KMS-11 (cell line): ENCODE data around the gene PNKP.

Experiments
- H2AFZ ChIP-seq: fragments of 200-600 bp; sonication (generic); 2 replicates; pipeline ENCODE4 v1.6.1; 2016; ENCODE audit warnings: antibody characterized with exemption, mixed run types, low read depth
- H3K27ac ChIP-seq: fragments of 200-600 bp; sonication (generic); 2 replicates; pipeline ENCODE4 v1.6.1; 2016; ENCODE audit warnings: mild to moderate bottlenecking, mixed run types
- H3K27me3 ChIP-seq: fragments of 200-600 bp; sonication (generic); 2 replicates; pipeline ENCODE4 v1.6.1; 2017; ENCODE audit warnings: mild to moderate bottlenecking, low read depth, mixed run types, moderate library complexity; ENCODE audit not compliant: insufficient read depth
- H3K36me3 ChIP-seq: fragments of 200-600 bp; sonication (generic); 2 replicates; pipeline ENCODE4 v1.6.1; 2017; ENCODE audit warnings: mild to moderate bottlenecking, mixed run types; ENCODE audit not compliant: insufficient read depth
- H3K4me1 ChIP-seq: fragments of 200-600 bp; sonication (generic); 2 replicates; pipeline ENCODE4 v1.6.1; 2016; ENCODE audit warnings: mild to moderate bottlenecking, low read depth, mixed run types; ENCODE audit not compliant: poor library complexity, severe bottlenecking
- H3K4me2 ChIP-seq: fragments of 200-600 bp; sonication (generic); 2 replicates; pipeline ENCODE4 v1.7.0; 2016; ENCODE audit warnings: mild to moderate bottlenecking, mixed run types
- H3K4me3 ChIP-seq: fragments of 200-600 bp; sonication (generic); IDR thresholded peaks from 2 replicates; pipeline ENCODE4 v1.6.1; 2017; ENCODE audit warnings: low read depth, low read length, mixed read lengths; ENCODE audit not compliant: insufficient read depth
- H3K79me2 ChIP-seq: fragments of 200-600 bp; sonication (generic); 2 replicates; pipeline ENCODE4 v1.6.1; 2016; ENCODE audit warnings: low read depth, mixed run types; ENCODE audit not compliant: insufficient read depth
- H3K9ac ChIP-seq: fragments of 200-600 bp; sonication (generic); 2 replicates; pipeline ENCODE4 v1.6.1; 2016; ENCODE audit warnings: mild to moderate bottlenecking, mixed run types
- H4K20me1 ChIP-seq: fragments of 200-600 bp; sonication (generic); 2 replicates; pipeline ENCODE4 v1.6.1; 2016; ENCODE audit warnings: mild to moderate bottlenecking, mixed run types; ENCODE audit not compliant: insufficient read depth
- TF ChIP-seq, protein P1 (sequence below): fragments of 200-600 bp; sonication (generic); conservative IDR thresholded peaks from 2 replicates; pipeline ENCODE4 v1.6.1; 2017; ENCODE audit warnings: low read depth, mild to moderate bottlenecking, antibody characterized with exemption, low read length, moderate library complexity, mixed read lengths

Gene PNKP

DNA sequence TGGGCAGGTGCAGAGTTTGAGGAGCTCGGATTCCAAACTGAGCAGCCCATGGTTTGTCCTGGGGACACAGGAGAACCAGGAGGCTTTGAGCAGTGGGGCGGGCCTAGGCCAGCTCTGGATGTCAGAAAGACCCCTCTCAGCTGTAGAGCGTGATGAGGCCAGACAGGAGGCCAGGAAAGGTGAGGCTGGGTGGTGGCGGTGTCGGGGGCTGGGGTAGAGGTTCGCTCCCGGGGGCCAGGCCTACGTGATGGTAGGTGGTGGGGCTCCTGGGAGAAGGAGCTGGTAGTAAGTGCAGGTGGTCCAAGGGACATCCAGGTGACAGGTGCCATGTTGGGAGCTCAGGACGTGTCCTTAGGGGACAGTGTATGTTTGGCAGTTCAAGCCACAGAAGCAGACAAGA, 30.0 kb downstream of the PNKP start:
- Histone ChIP-seq H2AFZ (no peak overlapping the region), H3K79me2 (no peaks in the 10 kb centered on the region), H3K36me3 (no peaks in the 10 kb centered on the region; the same call in 1 of the 2 replicates), H3K9ac (no peak overlapping the region), H3K27me3 (no peaks in the 10 kb centered on the region), H3K4me1 (no peaks in the 10 kb centered on the region), H3K4me3 (no peak overlapping the region), H4K20me1 (no peaks in the 10 kb centered on the region), H3K27ac (no peak overlapping the region), H3K4me2 (no peak overlapping the region)
- TF ChIP-seq, protein P1, sequence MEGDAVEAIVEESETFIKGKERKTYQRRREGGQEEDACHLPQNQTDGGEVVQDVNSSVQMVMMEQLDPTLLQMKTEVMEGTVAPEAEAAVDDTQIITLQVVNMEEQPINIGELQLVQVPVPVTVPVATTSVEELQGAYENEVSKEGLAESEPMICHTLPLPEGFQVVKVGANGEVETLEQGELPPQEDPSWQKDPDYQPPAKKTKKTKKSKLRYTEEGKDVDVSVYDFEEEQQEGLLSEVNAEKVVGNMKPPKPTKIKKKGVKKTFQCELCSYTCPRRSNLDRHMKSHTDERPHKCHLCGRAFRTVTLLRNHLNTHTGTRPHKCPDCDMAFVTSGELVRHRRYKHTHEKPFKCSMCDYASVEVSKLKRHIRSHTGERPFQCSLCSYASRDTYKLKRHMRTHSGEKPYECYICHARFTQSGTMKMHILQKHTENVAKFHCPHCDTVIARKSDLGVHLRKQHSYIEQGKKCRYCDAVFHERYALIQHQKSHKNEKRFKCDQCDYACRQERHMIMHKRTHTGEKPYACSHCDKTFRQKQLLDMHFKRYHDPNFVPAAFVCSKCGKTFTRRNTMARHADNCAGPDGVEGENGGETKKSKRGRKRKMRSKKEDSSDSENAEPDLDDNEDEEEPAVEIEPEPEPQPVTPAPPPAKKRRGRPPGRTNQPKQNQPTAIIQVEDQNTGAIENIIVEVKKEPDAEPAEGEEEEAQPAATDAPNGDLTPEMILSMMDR = no peak

DNA sequence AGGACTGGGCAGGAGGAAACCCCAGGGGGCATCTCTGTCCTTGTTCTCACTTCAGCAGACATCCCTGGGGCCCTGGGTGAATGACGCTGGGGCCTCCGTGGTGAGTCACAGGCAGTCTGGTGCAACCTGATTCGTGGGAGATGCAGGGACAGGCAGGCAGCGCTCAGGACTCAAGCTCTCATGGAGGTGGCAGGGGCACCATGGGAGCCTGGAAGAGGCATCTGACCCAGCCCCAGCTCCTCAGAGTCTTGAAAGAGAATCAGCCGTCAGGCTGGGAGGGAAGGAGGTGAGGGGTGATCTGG, 30.4 kb downstream of the PNKP start:
- no peaks in the 10 kb centered on the region for H3K4me1 ChIP-seq
- H4K20me1 ChIP-seq = no peaks in the 10 kb centered on the region
- no peak overlapping the region for H3K4me2 ChIP-seq
- no peaks in the 10 kb centered on the region for H3K79me2 ChIP-seq
- H3K36me3 ChIP-seq = no peaks in the 10 kb centered on the region; the same call in 1 of the 2 replicates
- H3K27me3 ChIP-seq = no peaks in the 10 kb centered on the region
- no peak overlapping the region for H2AFZ ChIP-seq
- TF ChIP-seq, protein P1 = no peak
- no peak overlapping the region for H3K4me3 ChIP-seq
- H3K9ac ChIP-seq = no peak overlapping the region
- H3K27ac ChIP-seq = no peak overlapping the region

DNA sequence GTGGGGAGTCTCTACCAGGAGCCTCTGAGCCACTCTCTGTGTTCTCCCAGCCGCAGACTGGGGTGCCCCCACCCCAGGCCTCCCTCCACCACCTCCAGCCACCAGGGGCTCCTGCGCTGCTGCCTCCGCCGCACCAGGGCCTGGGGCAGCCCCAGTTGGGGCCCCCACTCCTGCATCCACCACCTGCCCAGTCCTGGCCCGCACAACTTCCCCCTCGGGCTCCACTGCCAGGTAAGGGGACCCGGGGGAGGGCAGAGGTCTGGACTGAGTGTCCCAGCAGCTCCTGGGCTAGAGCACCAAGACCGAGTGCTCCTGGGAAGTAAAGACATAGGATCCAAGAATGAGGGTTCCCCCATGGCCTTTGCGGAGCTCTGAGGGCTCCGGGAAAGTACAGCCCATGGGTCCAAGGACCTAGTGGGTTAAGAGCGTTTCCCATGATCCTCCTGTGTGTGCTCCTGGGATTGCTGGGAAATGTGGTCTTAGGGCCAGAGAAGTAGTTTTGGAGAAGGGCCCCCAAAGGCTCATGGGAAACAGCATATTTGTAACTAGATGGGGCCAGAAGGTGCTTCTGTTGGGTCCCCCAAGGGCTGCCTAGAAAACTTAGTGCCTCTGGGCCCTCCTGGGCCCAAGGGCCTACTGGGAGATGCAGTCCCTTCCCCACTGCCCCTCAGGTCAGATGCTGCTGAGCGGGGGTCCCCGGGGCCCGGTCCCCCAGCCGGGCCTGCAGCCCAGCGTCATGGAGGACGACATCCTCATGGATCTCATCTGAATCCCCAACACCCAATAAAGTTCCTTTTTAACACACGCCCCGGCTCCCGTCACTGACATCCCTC, 31.0 kb downstream of the PNKP start:
- H3K27me3 ChIP-seq = no peaks in the 10 kb centered on the region
- H3K4me1 ChIP-seq = no peaks in the 10 kb centered on the region
- no peak overlapping the region for H3K27ac ChIP-seq
- H3K4me3 ChIP-seq = no peak overlapping the region
- H2AFZ ChIP-seq = no peak overlapping the region
- no peaks in the 10 kb centered on the region for H3K79me2 ChIP-seq
- no peak overlapping the region for H3K4me2 ChIP-seq
- no peaks in the 10 kb centered on the region for H4K20me1 ChIP-seq
- TF ChIP-seq, protein P1 = no peak
- H3K36me3 ChIP-seq = no peaks in the 10 kb centered on the region; the same call in 1 of the 2 replicates
- H3K9ac ChIP-seq = no peak overlapping the region

DNA sequence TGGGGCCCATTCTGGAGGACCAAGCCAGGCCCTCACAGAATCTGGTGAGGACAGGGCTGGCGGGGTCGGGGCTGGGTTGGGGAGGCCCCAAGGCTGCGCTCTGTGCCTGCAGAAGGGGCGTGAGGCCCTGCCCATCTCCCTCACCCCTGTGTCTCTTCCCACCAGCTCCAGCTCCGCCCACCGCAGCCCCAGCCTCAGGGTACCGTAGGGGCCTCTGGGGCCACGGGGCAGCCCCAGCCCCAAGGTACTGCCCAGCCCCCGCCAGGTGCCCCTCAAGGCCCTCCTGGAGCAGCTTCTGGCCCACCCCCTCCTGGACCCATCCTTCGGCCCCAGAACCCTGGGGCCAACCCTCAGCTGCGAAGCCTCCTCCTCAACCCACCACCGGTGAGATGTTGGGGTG, 31.8 kb downstream of the PNKP start:
- H4K20me1 ChIP-seq = no peaks in the 10 kb centered on the region
- H3K4me1 ChIP-seq = no peaks in the 10 kb centered on the region
- no peak overlapping the region for H2AFZ ChIP-seq
- no peak overlapping the region for H3K4me2 ChIP-seq
- H3K27ac ChIP-seq = no peak overlapping the region
- no peaks in the 10 kb centered on the region; the same call in 1 of the 2 replicates for H3K36me3 ChIP-seq
- TF ChIP-seq, protein P1 = no peak
- H3K27me3 ChIP-seq = no peaks in the 10 kb centered on the region
- no peak overlapping the region for H3K9ac ChIP-seq
- no peaks in the 10 kb centered on the region for H3K79me2 ChIP-seq
- H3K4me3 ChIP-seq = no peak overlapping the region
